Suppressor macrophage treated with lipopolysaccharide for 4 hours (primary cell): ENCODE measurements around the gene TOLLIP.

Source experiments
- DNase-seq: peaks from one replicate; pipeline ENCODE4 v3.0.0-alpha.2; 2020

The TOLLIP gene

GRCh38 chr11:1297576-1298473, 11.6 kb downstream of the TOLLIP start:
- no peak for DNase-seq

GRCh38 chr11:1297011-1297575, 12.3 kb downstream of the TOLLIP start:
- no peak for DNase-seq

DNA sequence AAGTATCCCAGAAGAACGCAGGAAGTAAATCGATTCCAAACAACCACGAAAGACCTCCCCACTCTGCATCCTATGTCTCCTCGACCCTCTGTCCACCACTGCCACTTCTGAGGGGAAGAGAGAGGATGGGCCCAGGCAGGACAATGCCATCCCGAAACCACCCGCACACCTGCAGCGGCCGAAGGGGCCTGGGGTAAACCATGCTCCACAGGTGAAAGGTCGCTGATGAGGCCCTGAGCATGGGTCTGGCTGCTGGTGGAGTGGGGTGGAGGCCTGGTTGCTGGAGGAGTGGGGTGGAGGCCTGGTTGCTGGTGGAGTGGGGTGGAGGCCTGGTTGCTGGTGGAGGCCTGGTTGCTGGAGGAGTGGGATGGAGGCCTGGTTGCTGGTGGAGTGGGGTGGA, 13.1 kb downstream of the TOLLIP start:
- DNase-seq: no peak

GRCh38 chr11:1295591-1295990, 13.8 kb downstream of the TOLLIP start:
- no peak for DNase-seq

- DNase-seq: no peak
Observed at GRCh38 chr11:1295086-1295485, 14.3 kb downstream of the TOLLIP start.

DNA sequence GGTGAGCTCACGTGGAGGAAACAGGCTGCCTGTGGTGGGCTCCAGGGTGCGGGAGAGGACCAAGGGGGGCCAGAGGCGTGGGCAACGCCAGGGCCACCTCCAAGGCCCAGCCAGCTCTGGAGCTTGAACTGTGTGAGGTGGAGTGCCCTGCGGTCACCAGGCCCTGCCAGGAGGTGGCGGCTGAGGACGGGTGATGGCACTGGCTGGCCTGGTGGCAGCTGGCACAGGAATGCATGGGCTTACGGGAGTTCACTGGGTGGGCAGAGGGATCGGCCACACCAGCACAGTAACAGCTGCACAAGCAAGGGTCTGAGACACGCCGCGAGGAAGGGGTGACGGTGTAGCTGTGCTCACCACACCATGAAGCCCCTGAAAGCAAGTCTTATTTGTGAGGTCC, 15.8 kb downstream of the TOLLIP start:
- DNase-seq: peak; percentile 26

- no peak for DNase-seq
Observed at GRCh38 chr11:1292644-1293618, 16.5 kb downstream of the TOLLIP start.

DNA sequence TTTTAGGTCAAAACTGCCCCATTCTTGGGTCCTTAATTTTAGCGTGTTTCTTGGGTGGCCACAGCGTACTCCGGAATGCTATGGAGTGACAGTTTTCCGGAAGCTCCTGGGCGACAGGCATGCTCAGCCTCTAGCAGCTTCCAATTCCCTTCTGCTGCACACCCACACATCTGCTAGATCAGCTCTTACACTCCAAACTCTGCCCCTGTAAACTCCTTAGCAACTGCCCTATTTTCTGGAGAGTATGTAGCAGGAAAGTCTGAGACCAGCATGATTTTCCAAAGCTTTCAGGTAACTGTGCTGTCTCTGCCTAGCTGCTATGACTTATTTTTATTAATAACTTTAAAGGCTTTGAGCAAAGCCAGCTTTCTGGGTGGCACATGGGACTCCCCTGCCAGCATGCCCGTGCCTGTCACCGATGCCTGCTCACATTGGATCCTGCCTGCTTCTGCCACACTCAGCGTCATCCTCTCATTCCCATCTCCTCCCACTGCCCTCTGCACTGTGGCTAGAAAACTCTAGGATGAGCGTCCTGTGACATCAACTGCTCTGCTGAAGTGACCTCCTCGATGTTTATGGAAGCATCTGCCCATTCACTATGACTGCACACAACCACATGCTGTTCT, 17.3 kb downstream of the TOLLIP start:
- DNase-seq: no peak

- no peak for DNase-seq
Observed at GRCh38 chr11:1291295-1292017, 18.0 kb downstream of the TOLLIP start.

DNA sequence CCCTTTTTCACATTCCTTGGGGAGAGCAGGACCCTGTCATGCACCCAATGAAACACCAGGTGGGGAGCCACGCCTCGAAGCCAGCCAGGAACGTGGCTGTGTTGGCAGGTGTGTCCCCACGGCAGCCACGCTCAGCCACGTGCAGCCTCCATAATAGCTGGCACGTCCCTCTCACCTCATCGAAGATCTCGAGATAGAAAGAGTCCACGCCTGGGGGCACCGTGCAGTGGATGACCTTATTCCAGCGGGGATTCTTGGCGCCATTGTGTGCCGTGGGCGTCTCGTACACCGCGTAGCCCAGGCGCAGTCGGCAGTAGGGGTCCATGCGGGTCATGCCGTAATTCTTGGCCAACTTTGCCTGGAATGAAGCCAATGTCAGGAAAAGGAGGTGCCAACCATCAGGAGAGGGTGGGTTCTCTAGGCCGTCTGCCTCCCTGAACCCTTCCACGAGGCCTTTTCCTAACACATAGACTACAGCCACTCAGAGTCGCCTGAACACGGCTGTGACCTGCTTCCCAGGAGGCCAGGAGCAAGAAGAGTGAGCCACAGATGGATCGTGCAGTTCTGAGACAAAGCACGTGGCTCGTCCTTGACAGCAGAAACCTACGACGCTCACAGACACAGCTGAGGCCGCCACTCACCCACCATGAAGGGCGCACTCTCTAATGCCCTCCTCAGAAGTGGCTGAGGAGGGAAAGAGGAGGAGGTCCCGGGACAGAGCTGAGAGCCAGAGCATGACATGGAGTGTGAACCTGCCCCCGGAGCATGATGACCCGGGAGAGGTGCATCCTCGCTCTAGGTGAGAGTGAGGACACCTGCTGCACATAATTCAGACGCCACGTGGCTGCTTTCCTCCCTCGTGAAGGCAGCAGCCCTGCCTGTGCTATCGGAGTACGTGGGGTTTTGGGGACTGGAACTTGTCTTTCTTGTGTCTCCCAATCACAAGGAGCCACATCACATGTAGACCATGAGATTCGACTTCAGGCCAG, 19.1 kb downstream of the TOLLIP start:
- DNase-seq: no peak

- DNase-seq: no peak
Observed at GRCh38 chr11:1289211-1289935, 20.1 kb downstream of the TOLLIP start.

GRCh38 chr11:1288426-1289151, 20.8 kb downstream of the TOLLIP start:
- no peak for DNase-seq

DNA sequence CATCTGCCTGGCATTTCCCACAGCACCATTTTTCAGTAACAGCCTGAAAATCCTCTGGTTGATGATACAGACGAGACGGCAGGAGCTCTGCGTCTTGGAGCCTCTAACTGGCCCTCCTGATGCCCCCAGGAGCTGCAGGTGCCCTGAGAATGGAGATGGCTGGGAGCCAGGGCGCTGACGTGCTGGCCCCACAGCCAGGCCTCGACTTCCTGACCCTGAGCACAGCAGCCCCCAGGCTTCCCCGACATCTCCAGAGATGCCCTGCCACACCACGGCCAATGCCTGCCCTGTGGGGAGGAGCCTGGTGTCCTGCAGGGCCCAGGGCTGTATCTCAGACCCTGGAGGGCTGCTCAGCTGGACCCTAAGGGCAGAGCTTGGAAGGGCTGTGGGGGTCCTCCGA, 21.5 kb downstream of the TOLLIP start:
- no peak for DNase-seq

GRCh38 chr11:1285876-1286275, 23.6 kb downstream of the TOLLIP start:
- DNase-seq: no peak

DNA sequence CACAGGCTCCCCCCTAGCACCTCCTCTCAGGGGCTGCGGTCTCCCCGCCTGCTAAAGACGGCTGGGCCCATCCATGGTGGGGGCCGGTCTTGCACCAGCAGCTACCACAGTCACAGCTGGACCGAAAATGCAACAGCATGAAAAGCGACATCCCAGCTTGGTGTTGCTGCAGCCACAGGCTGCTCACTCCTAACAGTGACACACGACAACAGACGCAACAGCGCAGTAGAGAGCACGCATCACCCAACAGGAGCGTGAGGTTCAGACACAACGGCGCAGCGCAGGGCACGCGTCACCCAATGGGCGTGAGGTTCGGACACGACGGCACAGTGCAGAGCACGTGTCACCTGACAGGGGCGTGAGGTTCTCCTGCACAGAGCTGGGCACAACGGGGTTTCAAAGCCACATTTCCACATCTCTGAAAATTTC, 24.1 kb downstream of the TOLLIP start:
- no peak for DNase-seq

- DNase-seq: no peak
Observed at GRCh38 chr11:1283906-1284305, 25.5 kb downstream of the TOLLIP start.

DNA sequence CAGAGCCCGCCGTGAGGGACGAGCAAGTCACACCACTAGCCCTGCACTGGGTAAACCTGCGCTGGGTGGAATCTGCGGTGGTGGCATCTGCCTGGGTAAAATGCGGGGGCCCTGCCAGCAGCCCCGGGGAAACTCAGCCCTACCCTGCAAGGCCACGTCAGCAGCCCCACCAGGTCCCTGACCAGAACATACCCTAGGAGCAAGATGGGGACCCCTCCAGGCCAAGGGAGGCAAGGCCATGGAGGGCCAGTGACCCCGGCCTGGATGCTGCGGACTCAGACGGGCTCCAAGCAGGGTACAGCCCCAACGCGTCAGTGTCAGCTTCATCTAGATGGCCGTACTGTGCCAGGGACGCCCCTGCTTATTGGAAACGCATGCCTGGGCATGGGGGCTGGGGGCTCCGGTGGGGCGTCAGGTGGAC, 26.3 kb downstream of the TOLLIP start:
- DNase-seq: no peak

DNA sequence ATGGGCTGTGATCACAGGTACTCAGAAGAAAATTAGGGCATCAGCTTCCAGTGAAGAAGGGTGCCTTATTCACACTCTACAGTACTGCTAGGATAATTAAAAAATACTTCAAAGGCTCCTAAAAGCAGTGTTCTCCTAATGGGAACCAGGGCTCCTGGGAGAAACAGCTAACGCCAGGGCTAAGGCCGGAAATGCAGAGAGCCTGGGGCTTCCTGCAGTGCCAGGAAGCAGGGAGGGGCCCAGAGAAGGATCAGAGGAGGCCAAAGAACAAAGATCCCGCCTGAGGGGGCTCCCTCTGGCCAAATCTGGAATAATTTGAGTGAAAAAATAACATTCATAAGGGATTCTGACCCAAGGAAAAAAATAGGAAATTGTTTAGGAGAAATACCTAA, 27.5 kb downstream of the TOLLIP start:
- no peak for DNase-seq

DNA sequence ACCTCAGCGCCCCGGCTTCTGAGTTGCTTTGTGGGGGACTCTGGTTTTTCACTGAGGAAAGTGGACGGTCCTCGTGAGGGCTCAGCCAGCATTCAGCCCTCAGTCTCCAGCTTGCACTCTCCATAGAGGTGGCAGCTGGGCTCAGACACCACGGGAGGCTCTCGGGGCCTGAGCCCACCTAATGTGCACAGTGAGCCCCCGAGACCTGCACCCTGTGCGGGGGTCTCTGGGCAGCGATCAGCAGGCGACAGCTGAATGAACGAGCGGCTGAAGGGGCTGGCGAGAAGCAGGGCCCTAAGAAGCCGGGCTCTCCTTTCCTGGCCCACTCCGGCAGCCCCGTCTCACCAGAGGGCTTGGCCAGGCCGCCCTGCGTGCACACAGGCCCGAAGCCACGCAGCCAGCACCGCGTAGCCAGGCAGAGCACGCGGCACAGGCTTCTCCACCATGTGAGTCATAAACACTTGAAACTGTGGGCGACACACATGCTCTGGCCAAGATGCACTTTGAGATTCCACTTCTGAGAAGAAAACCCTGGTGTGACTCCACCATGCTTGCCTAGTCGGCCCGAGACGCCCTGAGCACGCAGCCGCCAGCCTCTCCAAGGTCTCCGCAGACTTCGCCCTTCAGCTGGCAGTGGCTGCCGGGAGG, 28.0 kb downstream of the TOLLIP start:
- DNase-seq: no peak
